ENCODE measurements around the gene NUP58.

Gene NUP58

DNA sequence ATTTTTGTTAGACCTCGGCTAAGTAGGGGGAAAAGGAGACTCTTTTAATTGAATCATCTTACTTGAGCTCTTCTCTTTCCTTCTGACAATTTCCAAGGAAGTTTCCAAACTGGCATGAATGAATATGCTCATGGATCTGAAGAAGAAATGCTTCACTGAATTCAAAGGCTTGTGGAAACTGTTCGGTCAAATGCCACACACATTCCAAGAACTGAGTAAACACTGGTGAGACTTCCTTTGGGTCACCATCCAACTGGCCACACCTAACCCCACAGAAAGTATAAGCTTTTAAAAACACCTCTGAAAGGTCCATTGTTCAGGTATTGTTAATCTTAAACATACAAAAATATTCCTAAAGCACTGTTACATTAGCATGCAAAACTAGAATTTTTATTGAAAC, 47.7 kb upstream of the NUP58 start:
- no peak overlapping the region for H3K4me3 ChIP-seq (ENCODE audit: low read depth, low read length, poor library complexity, severe bottlenecking)
- H3F3A ChIP-seq (ENCODE audit: insufficient read depth, low read length), result no peaks in the 10 kb centered on the region
- TF ChIP-seq, protein P1, sequence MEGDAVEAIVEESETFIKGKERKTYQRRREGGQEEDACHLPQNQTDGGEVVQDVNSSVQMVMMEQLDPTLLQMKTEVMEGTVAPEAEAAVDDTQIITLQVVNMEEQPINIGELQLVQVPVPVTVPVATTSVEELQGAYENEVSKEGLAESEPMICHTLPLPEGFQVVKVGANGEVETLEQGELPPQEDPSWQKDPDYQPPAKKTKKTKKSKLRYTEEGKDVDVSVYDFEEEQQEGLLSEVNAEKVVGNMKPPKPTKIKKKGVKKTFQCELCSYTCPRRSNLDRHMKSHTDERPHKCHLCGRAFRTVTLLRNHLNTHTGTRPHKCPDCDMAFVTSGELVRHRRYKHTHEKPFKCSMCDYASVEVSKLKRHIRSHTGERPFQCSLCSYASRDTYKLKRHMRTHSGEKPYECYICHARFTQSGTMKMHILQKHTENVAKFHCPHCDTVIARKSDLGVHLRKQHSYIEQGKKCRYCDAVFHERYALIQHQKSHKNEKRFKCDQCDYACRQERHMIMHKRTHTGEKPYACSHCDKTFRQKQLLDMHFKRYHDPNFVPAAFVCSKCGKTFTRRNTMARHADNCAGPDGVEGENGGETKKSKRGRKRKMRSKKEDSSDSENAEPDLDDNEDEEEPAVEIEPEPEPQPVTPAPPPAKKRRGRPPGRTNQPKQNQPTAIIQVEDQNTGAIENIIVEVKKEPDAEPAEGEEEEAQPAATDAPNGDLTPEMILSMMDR (IDR thresholded peaks at IDR 0.05; ENCODE audit: low read length), result no peak
- TF ChIP-seq EZH2 (IDR thresholded peaks at IDR 0.05; ENCODE audit: borderline replicate concordance, low read length), result no peak
- H3K9me2 ChIP-seq (ENCODE audit: low read depth, low read length), result no peaks in the 10 kb centered on the region
- H3K4me1 ChIP-seq (ENCODE audit: insufficient read depth, low read length, severe bottlenecking), result no peaks in the 10 kb centered on the region
- no peak overlapping the region for H2AFZ ChIP-seq (ENCODE audit: low read length)
- H3K27ac ChIP-seq (ENCODE audit: low read depth, low read length, poor library complexity, severe bottlenecking), result no peak overlapping the region
- no peaks in the 10 kb centered on the region for H3K9me3 ChIP-seq (ENCODE audit: low read length)
- no peaks in the 10 kb centered on the region for H3K79me2 ChIP-seq (ENCODE audit: insufficient read depth, low read length)
- H3K36me3 ChIP-seq (ENCODE audit: insufficient read depth, low read length), result peaks cover 51% of the 10 kb centered on the region
- H3K27me3 ChIP-seq (ENCODE audit: insufficient read depth, low read length), result no peaks in the 10 kb centered on the region
- H3K4me2 ChIP-seq (ENCODE audit: low read length), result no peak overlapping the region
- H4K20me1 ChIP-seq (ENCODE audit: insufficient read depth, low read length), result no peaks in the 10 kb centered on the region
- no peak overlapping the region for H3K9ac ChIP-seq (ENCODE audit: low read length)

DNA sequence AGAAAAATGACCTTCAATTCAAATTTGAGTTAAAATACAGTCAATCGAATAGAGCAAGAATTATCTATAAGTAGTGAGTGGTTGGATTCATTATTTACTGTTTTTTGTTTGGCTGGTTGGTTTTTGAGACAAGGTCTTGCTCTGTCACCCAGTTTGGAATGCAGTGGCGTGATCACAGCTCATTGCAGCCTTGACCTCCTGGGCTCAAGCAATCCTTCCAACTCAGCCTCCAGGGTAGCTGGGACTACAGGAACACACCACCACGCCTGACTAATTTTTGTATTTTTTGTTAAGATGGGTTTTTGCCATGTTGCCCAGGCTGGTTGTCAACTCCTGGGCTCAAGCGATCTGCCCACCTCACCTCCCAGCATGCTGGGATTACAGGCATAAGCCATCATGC, 39.2 kb upstream of the NUP58 start:
- H3K4me2 ChIP-seq (ENCODE audit: low read length), result no peak overlapping the region
- no peaks in the 10 kb centered on the region for H4K20me1 ChIP-seq (ENCODE audit: insufficient read depth, low read length)
- no peak overlapping the region for H3K4me3 ChIP-seq (ENCODE audit: low read depth, low read length, poor library complexity, severe bottlenecking)
- no peaks in the 10 kb centered on the region for H3K9me2 ChIP-seq (ENCODE audit: low read depth, low read length)
- H2AFZ ChIP-seq (ENCODE audit: low read length), result no peak overlapping the region
- no peaks in the 10 kb centered on the region for H3F3A ChIP-seq (ENCODE audit: insufficient read depth, low read length)
- no peaks in the 10 kb centered on the region for H3K27me3 ChIP-seq (ENCODE audit: insufficient read depth, low read length)
- no peaks in the 10 kb centered on the region for H3K79me2 ChIP-seq (ENCODE audit: insufficient read depth, low read length)
- H3K9ac ChIP-seq (ENCODE audit: low read length), result no peak overlapping the region
- TF ChIP-seq, protein P1 (IDR thresholded peaks at IDR 0.05; ENCODE audit: low read length), result no peak
- no peak for TF ChIP-seq EZH2 (IDR thresholded peaks at IDR 0.05; ENCODE audit: borderline replicate concordance, low read length)
- H3K9me3 ChIP-seq (ENCODE audit: low read length), result no peaks in the 10 kb centered on the region
- H3K4me1 ChIP-seq (ENCODE audit: insufficient read depth, low read length, severe bottlenecking), result no peaks in the 10 kb centered on the region
- H3K36me3 ChIP-seq (ENCODE audit: insufficient read depth, low read length), result peaks cover 40% of the 10 kb centered on the region; the same call in 1 of the 2 replicates
- H3K27ac ChIP-seq (ENCODE audit: low read depth, low read length, poor library complexity, severe bottlenecking), result no peak overlapping the region

DNA sequence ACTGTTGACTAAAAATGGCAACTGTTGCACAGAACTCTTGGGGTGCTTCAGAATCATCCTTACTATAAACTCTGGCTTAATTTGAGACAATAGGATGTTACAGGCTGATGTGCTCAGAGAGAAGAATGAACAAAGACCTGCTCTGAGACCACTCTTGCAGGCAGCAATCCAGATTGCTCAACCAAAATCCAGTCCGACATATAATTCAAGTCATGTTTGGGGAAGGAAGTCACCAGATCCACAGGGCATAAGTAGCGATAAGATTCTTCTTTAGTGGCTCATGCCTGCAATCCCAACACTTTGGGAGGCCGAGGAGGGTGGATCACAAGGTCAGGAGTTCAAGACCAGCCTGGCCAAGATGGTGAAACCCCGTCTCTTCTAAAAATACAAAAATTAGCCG, 34.7 kb upstream of the NUP58 start:
- H4K20me1 ChIP-seq (ENCODE audit: insufficient read depth, low read length), result no peaks in the 10 kb centered on the region
- TF ChIP-seq, protein P1 (IDR thresholded peaks at IDR 0.05; ENCODE audit: low read length), result no peak
- H3K4me1 ChIP-seq (ENCODE audit: insufficient read depth, low read length, severe bottlenecking), result no peaks in the 10 kb centered on the region
- H3K9me2 ChIP-seq (ENCODE audit: low read depth, low read length), result no peaks in the 10 kb centered on the region
- no peak overlapping the region for H3K9ac ChIP-seq (ENCODE audit: low read length)
- no peak overlapping the region for H3K4me2 ChIP-seq (ENCODE audit: low read length)
- H3F3A ChIP-seq (ENCODE audit: insufficient read depth, low read length), result no peaks in the 10 kb centered on the region
- no peaks in the 10 kb centered on the region for H3K79me2 ChIP-seq (ENCODE audit: insufficient read depth, low read length)
- H3K4me3 ChIP-seq (ENCODE audit: low read depth, low read length, poor library complexity, severe bottlenecking), result no peak overlapping the region
- H3K9me3 ChIP-seq (ENCODE audit: low read length), result no peaks in the 10 kb centered on the region
- no peak overlapping the region for H2AFZ ChIP-seq (ENCODE audit: low read length)
- peaks cover 28% of the 10 kb centered on the region; the same call in 1 of the 2 replicates for H3K36me3 ChIP-seq (ENCODE audit: insufficient read depth, low read length)
- H3K27me3 ChIP-seq (ENCODE audit: insufficient read depth, low read length), result no peaks in the 10 kb centered on the region
- no peak overlapping the region for H3K27ac ChIP-seq (ENCODE audit: low read depth, low read length, poor library complexity, severe bottlenecking)

Measured in OCI-LY1 (cell line).